Astrocyte of the cerebellum (primary cell): ENCODE measurements around the gene NID2.

Source experiments
- DNase-seq: peaks from one replicate; pipeline ENCODE4 v3.0.0-alpha.2; 2011; ENCODE audit warnings: low read depth
- H3K4me3 ChIP-seq: 2 replicates; pipeline ENCODE4 v1.5.1; 2011; ENCODE audit warnings: mild to moderate bottlenecking, low read depth, low read length, moderate library complexity
- in situ Hi-C: cut with HindIII; loops from 2 replicates; pipeline ENCODE4 v1.10.0; 2017; ENCODE audit warnings: low sequenced_read_pairs
- TF ChIP-seq, protein P1 (sequence below): IDR thresholded peaks from 2 replicates; pipeline ENCODE4 v1.5.1; 2012; ENCODE audit warnings: low read length, low read depth, moderate library complexity, mild to moderate bottlenecking; ENCODE audit errors: missing control alignments

The NID2 gene

DNA sequence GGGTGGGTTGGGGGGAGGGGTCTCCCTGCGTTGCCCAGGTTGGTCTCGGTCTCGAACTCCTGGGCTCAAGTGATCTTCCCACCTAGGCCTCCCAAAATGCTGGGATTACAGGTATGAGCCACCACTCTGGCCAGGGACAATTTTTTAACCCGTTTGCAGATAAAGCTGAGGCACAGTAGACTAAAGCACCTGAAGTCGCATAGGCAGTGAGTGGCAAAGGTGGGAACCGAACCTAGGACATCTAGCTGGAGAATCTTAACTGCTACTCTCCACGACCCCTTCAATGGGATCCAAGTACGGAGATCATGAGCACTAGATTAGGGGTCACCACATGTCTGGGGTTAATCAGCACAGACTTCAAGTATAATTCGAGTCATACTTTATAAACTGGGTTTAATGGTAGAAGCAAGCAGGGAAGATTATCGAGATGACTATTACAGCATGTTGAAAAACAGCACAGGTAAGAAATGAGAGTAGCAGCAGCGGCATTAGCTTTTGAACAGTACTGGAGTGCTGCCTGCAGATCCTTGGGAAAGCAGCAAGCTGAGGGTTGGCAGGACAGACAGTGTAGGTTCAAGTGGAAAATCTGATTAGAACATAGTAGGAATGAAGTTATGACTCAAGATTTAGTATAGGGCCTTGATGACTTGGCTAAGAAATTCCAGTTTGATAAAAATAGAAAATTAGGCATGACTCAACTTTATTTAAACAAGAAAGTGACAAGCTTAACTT is 23.9 kb downstream of the NID2 start:
- H3K4me3 ChIP-seq, result no peak overlapping the region
- peak; percentile 65 for DNase-seq
- TF ChIP-seq, protein P1, sequence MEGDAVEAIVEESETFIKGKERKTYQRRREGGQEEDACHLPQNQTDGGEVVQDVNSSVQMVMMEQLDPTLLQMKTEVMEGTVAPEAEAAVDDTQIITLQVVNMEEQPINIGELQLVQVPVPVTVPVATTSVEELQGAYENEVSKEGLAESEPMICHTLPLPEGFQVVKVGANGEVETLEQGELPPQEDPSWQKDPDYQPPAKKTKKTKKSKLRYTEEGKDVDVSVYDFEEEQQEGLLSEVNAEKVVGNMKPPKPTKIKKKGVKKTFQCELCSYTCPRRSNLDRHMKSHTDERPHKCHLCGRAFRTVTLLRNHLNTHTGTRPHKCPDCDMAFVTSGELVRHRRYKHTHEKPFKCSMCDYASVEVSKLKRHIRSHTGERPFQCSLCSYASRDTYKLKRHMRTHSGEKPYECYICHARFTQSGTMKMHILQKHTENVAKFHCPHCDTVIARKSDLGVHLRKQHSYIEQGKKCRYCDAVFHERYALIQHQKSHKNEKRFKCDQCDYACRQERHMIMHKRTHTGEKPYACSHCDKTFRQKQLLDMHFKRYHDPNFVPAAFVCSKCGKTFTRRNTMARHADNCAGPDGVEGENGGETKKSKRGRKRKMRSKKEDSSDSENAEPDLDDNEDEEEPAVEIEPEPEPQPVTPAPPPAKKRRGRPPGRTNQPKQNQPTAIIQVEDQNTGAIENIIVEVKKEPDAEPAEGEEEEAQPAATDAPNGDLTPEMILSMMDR, result no peak
- in situ Hi-C loops, result no loop called here

DNA sequence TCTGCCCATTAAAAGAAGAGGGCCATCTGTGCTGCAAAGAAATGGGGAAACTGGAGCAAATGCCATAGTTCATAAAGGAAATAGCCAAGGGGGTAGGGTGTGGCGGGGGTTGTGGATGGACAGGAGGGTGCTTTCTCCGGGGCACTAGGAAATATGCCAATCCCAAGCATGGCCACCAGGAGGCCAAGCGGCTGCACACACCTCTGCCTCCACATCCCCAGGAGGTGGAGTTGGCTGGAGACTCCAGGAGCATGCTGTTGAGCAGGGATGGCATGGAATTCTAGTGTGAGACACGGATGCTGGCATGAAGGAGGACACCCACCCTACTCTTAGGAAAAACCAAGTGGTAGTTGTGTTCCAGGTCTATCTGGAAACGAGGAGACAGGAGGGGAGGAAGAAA is 25.2 kb downstream of the NID2 start:
- no peak for DNase-seq
- H3K4me3 ChIP-seq, result no peak overlapping the region
- in situ Hi-C loops, result no loop called here
- TF ChIP-seq, protein P1, result peak; percentile 52

DNA sequence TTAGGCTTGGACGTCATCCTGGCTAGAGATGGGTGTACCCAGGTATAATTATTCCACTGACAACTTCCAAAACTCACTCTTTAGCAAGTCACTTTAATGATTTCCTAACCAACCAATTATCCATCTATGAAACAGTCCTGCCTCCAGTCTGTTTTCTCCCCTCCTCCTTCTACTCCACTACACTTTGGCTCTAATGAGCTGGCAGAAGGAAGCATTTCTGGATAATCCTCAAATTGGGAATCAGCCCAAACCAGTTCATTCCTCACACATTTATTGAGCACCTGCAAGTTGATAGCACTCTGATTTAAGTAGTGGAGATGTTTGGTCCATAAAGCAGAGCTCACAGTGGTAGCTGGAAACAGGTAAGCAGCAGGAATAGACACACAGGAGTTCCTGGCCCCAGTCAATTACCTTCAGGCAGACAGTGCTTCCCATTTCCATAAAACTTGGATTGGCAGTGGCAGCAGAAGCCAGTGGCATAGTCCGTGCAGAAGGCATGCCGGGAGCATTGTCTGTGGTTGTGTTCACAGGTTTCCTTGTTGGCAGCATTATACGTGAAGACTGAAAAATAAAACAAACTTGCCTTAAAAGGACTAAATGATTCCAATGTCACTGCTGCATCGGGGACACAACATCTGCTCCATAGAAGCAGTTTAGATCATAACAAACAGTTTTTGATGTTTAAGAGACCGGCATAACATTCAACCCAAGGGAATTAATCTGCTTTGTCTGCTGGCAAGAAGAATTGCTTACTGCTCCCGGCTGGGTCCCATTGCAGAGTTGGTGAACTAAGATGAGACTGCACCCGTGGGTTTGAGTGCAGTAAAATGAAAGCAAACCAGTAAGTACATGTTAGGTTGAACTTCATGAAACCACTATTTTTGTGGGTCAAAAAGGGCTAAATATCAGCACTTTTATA is 26.2 kb downstream of the NID2 start:
- TF ChIP-seq, protein P1, result no peak
- no peak for DNase-seq
- no peak overlapping the region for H3K4me3 ChIP-seq
- in situ Hi-C loops, result no loop called here

DNA sequence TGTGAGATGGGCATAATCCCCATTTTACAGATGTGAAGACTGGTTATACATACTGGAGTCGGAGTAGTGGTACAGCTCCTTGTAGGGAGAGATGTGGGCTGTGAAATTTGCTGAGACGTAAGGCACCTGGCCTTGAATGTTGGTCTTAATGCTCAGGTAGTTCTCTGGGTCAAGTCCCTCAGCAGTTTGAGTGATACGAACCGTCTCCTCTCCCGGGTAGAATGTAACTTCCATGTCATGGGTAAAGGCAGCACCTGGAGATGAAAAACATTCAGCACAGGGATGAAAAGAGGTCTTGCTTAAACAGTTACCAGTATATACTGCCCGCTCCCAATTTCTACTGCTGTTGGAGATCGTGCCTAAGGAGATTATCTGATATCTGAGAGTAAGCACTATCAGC is 28.3 kb downstream of the NID2 start:
- TF ChIP-seq, protein P1, result no peak
- in situ Hi-C loops, result no loop called here
- no peak overlapping the region for H3K4me3 ChIP-seq
- DNase-seq, result no peak

DNA sequence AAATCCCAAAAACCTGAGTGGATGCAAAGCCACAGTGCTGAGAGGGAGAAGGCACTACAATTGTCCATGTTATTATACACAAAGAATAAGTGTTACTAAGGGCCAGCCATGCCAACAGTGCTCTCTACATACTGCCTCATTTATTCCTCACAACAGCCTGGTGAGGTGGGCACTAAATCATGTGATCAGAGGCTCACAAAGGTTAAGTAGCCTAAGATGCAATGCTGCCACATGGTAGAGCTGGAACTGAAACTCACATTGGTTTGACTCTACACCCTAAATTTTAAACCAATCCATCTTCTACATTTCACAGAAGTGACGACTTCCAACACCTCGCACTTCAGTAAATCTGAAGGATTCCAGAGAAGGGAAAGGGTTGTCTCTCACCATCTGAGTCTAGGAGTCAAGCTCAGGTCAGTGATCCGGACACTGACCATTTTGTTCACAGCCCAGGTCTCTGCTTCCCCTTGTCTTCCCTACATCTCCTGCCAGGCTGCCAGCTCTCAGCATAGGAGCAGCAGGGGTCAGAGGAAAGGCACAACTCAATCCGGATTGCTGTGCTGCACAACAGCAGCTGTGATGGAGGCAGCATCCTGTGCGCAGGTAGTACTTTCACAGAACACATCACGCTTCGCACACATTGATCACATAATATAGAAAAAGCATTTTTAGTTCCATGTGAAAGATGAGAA is 29.6 kb downstream of the NID2 start:
- DNase-seq, result no peak
- TF ChIP-seq, protein P1, result no peak
- in situ Hi-C loops, result no loop called here
- no peak overlapping the region for H3K4me3 ChIP-seq

DNA sequence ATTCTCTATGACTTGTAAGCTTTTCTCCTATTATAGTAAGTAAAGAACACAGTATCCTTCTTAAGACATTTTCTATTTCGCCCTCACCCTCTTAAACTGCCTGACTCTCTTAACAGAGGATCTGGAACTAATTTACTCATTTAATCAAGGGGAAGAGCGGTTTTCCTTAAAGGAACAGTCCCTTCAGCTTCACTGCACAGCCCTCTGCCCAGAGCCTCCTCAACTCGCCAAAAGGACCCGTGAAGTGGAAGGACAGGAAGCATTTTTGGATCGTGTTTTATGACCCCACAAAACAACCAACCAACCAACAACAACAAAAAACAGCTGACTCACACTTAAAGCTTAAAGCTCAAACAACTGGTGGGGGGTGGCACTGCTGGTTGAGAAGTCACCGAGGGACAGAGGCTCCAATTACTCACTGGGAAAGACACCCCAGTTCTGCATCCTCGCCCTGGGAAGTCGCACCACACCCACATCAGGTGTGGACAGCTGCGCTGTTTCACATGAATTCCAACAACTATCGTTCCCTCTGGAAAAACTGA is 35.7 kb downstream of the NID2 start:
- no peak overlapping the region for H3K4me3 ChIP-seq
- peak; percentile 42 for DNase-seq
- TF ChIP-seq, protein P1, result no peak
- in situ Hi-C loops, result no loop called here
